Dermis blood vessel endothelial cell (primary cell): ENCODE data around the gene JOSD1. TPM values are rescaled to one million over a fixed set of nuclear protein-coding genes. Genes with fewer than 3 reads are reported as not detected.

Experiments
- DNase-seq: peaks from one replicate; pipeline ENCODE4 v3.0.0; 2010
- total RNA-seq: library from RNA; depleted of rRNA; stranded (reverse); fragments of >200 nt; gene quantifications from 2 replicates; pipeline ENCODE4 v1.2.3, GENCODE V29; 2014

Gene JOSD1
- total RNA-seq, 1 donor from 2014 or later, result 98.4 TPM

- DNase-seq, result peak; percentile 56
These were observed 32.6 kb upstream of the JOSD1 start for GRCh38 chr22:38733329-38733723.

- no peak for DNase-seq
These were observed 31.6 kb upstream of the JOSD1 start for GRCh38 chr22:38732251-38732815.

- DNase-seq, result no peak
These were observed 31.0 kb upstream of the JOSD1 start for GRCh38 chr22:38731703-38732161.

- no peak for DNase-seq
These were observed 29.7 kb upstream of the JOSD1 start for GRCh38 chr22:38730411-38730871.

GRCh38 chr22:38729946-38730345 lies 29.2 kb upstream of the JOSD1 start:
- DNase-seq, result no peak

GRCh38 chr22:38728871-38729796 lies 28.4 kb upstream of the JOSD1 start:
- DNase-seq, result peak; percentile 27

- no peak for DNase-seq
These were observed 27.0 kb upstream of the JOSD1 start for GRCh38 chr22:38727530-38728451.

GRCh38 chr22:38727123-38727522 lies 26.4 kb upstream of the JOSD1 start:
- DNase-seq, result no peak

- DNase-seq, result no peak
These were observed 25.3 kb upstream of the JOSD1 start for GRCh38 chr22:38725900-38726655.

GRCh38 chr22:38724926-38725571 lies 24.3 kb upstream of the JOSD1 start:
- DNase-seq, result peak; percentile 70

- DNase-seq, result no peak
These were observed 23.4 kb upstream of the JOSD1 start for GRCh38 chr22:38724176-38724575.

GRCh38 chr22:38721551-38721950 lies 20.8 kb upstream of the JOSD1 start:
- no peak for DNase-seq

- DNase-seq, result no peak
These were observed 19.6 kb upstream of the JOSD1 start for GRCh38 chr22:38720350-38720749.

- no peak for DNase-seq
These were observed 18.5 kb upstream of the JOSD1 start for GRCh38 chr22:38719196-38719595.

GRCh38 chr22:38718414-38718813 lies 17.7 kb upstream of the JOSD1 start:
- peak; percentile 91 for DNase-seq

- no peak for DNase-seq
These were observed 16.5 kb upstream of the JOSD1 start for GRCh38 chr22:38717244-38717643.

GRCh38 chr22:38716826-38717225 lies 16.1 kb upstream of the JOSD1 start:
- no peak for DNase-seq

- no peak for DNase-seq
These were observed 15.5 kb upstream of the JOSD1 start for GRCh38 chr22:38716271-38716670.

- no peak for DNase-seq
These were observed 15.1 kb upstream of the JOSD1 start for GRCh38 chr22:38715852-38716251.

- no peak for DNase-seq
These were observed 14.5 kb upstream of the JOSD1 start for GRCh38 chr22:38715176-38715764.

- no peak for DNase-seq
These were observed 13.2 kb upstream of the JOSD1 start for GRCh38 chr22:38713921-38714320.
